Activated naive CD8-positive, alpha-beta T cell (primary cell): ENCODE results near the gene AAGAB.

Experiments
- H3K27ac Mint-ChIP-seq: one replicate; pipeline ENCODE4 v1.8.0; 2021; ENCODE audit warnings: mixed read lengths
- H3K27me3 Mint-ChIP-seq: one replicate; pipeline ENCODE4 v1.8.0; 2021; ENCODE audit warnings: mixed read lengths
- H3K36me3 Mint-ChIP-seq: one replicate; pipeline ENCODE4 v1.8.0; 2021; ENCODE audit warnings: mixed read lengths
- H3K4me1 Mint-ChIP-seq: one replicate; pipeline ENCODE4 v1.8.0; 2021; ENCODE audit warnings: low read depth, mixed read lengths
- H3K4me3 Mint-ChIP-seq: one replicate; pipeline ENCODE4 v1.8.0; 2021; ENCODE audit warnings: mild to moderate bottlenecking, mixed read lengths
- H3K9me3 Mint-ChIP-seq: one replicate; pipeline ENCODE4 v1.8.0; 2021; ENCODE audit warnings: low read depth, mixed read lengths

AAGAB gene

DNA sequence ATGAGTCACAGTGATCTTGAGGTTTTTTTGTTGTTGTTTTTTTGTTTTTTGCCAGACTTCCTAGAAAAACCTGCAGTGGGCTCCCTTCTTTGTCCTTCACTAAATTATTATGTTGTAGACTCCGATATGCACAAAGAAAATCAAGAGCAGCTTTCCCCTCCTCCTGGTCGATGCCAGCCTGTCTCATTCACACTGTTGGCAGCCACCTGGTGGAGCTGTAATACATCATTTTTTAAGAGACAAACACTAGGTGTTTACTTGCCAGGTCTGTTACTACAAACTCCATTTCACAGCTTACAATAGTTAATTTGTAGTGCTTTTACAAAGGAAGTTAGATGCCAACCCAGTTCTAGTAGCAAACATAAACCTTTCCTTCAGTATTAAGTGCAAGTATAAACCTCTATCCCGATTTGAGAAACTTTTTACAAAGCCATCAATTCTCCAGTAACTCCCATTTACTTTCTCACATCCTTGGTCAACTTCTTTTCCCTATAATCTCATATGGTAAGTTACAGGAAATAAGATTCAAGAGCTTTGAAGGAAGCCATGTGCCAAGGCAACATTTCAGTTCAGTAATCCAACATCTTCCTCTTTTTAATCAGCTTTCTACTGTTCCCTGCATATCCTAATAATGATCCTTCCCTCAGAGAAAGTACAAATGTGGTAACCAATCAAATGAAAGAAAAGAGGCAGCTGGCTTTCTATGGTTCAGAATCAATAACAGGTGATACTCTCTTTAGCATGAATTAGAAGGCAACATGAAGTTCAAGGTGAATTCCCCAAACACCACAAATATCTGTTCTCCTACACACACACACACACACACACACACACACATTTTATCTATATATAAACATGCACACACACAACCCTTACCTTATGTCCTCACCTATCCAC, 14.0 kb downstream of the AAGAB start:
- Mint-ChIP-seq H3K36me3 (peaks cover 12% of the 10 kb centered on the region), H3K9me3 (no peaks in the 10 kb centered on the region)

GRCh38 chr15:67232591-67232990, 21.9 kb downstream of the AAGAB start:
- H3K27me3 Mint-ChIP-seq, result no peaks in the 10 kb centered on the region
- peaks cover 12% of the 10 kb centered on the region for H3K4me1 Mint-ChIP-seq
- H3K4me3 Mint-ChIP-seq, result no peak overlapping the region
- H3K9me3 Mint-ChIP-seq, result no peaks in the 10 kb centered on the region
- peaks cover 36% of the 10 kb centered on the region for H3K36me3 Mint-ChIP-seq
- no peak overlapping the region for H3K27ac Mint-ChIP-seq

More for the DNA sequence above, 14.0 kb downstream of the AAGAB start:
- H3K27ac Mint-ChIP-seq, result peak overlapping the region; percentile 29
- peak overlapping the region; percentile 42 for H3K4me3 Mint-ChIP-seq
- H3K27me3 Mint-ChIP-seq, result no peaks in the 10 kb centered on the region
- H3K4me1 Mint-ChIP-seq, result peaks cover 61% of the 10 kb centered on the region

GRCh38 chr15:67230504-67230903, 24.0 kb downstream of the AAGAB start:
- peaks cover 8% of the 10 kb centered on the region for H3K4me1 Mint-ChIP-seq
- H3K36me3 Mint-ChIP-seq, result peaks cover 38% of the 10 kb centered on the region
- H3K27ac Mint-ChIP-seq, result no peak overlapping the region
- no peaks in the 10 kb centered on the region for H3K9me3 Mint-ChIP-seq
- no peaks in the 10 kb centered on the region for H3K27me3 Mint-ChIP-seq
- H3K4me3 Mint-ChIP-seq, result no peak overlapping the region

DNA sequence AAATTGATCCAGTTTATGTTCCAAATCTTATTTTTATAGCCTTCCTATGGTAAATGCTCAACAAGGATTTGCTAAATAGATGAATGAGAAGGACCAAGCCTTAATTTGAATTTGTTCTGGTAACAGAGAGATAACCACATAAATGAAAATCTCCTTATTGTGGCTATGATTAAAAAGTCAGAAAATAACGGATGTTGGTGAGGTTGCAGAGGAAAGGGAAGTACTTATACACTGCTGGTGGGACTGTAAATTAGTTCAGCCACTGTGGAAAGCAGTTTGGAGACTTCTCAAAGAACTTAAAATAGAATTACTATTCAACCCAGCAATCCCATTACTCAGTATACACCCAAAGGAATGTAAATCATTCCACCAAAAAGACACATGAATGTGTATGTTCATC, 26.2 kb downstream of the AAGAB start:
- H3K9me3 Mint-ChIP-seq, result no peaks in the 10 kb centered on the region
- H3K4me1 Mint-ChIP-seq, result peaks cover 8% of the 10 kb centered on the region
- no peaks in the 10 kb centered on the region for H3K27me3 Mint-ChIP-seq
- H3K36me3 Mint-ChIP-seq, result peaks cover 28% of the 10 kb centered on the region
- H3K4me3 Mint-ChIP-seq, result no peak overlapping the region
- no peak overlapping the region for H3K27ac Mint-ChIP-seq

GRCh38 chr15:67227846-67228245, 26.6 kb downstream of the AAGAB start:
- no peak overlapping the region for H3K4me3 Mint-ChIP-seq

GRCh38 chr15:67227431-67227830, 27.0 kb downstream of the AAGAB start:
- Mint-ChIP-seq H3K27ac (no peak overlapping the region), H3K4me3 (no peak overlapping the region), H3K4me1 (peaks cover 8% of the 10 kb centered on the region), H3K9me3 (no peaks in the 10 kb centered on the region), H3K36me3 (peaks cover 22% of the 10 kb centered on the region), H3K27me3 (no peaks in the 10 kb centered on the region)

More at GRCh38 chr15:67227846-67228245, 26.6 kb downstream of the AAGAB start:
- Mint-ChIP-seq H3K27me3 (no peaks in the 10 kb centered on the region), H3K4me1 (peaks cover 8% of the 10 kb centered on the region), H3K27ac (no peak overlapping the region), H3K36me3 (peaks cover 24% of the 10 kb centered on the region), H3K9me3 (no peaks in the 10 kb centered on the region)

DNA sequence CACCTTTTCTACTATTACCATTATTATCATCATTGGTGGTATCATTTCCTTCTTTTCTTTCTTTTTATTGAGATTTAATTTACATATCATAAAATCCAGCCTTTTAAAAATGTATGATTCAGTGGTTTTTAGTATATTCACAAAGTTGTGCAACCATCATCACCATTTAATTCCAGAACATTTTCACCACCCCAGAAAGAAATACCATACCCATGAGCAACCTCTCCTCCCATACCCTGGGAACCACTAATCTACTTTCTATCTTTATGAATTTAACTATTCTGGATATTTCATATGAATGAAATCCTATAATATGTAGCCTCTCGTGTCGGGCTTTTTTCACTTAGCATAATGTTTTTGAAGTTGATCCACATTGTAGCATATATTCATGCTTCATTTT, 29.1 kb downstream of the AAGAB start:
- H3K4me1 Mint-ChIP-seq, result peaks cover 8% of the 10 kb centered on the region
- H3K4me3 Mint-ChIP-seq, result no peak overlapping the region
- peaks cover 13% of the 10 kb centered on the region for H3K36me3 Mint-ChIP-seq
- no peak overlapping the region for H3K27ac Mint-ChIP-seq
- H3K27me3 Mint-ChIP-seq, result no peaks in the 10 kb centered on the region
- H3K9me3 Mint-ChIP-seq, result no peaks in the 10 kb centered on the region

DNA sequence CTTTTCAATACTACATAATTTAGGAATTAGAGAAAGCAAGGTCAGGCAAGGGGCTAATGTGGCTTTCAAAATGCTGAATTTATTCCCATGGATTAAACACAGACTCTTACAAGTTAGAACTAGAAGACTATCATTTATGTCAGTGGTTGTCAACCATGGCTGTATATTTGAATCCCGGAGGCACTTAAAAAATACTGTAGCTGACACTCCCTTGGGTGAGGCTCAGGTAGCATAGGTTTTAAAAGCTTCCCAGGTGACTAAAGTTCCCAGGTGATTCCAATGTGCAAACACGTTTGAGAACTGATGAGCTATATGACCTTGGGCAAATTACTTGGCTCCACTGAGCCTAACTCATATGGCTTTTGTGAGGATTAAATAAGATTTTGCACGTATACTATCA, 29.6 kb downstream of the AAGAB start:
- Mint-ChIP-seq H3K36me3 (peaks cover 16% of the 10 kb centered on the region), H3K27ac (no peak overlapping the region), H3K9me3 (no peaks in the 10 kb centered on the region), H3K4me1 (peaks cover 8% of the 10 kb centered on the region), H3K4me3 (no peak overlapping the region), H3K27me3 (no peaks in the 10 kb centered on the region)

DNA sequence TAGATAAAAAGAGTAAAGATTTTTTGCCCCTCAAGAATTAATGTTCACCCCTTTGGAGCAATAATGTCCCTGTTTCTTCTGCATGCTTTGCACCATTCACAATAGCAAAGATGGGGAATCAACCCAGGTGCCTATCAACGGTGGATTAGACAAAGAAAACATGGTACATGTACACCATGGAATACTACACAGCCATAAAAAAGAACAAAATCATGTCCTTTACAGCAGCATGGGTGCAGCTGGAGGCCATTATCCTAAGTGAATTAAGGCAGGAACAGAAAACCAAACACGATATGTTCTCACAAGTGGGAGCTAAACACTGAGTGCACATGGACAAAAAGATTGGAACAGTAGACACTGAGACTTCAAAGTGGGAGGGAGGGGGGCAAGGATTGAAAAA, 35.2 kb downstream of the AAGAB start:
- Mint-ChIP-seq H3K36me3 (peaks cover 25% of the 10 kb centered on the region), H3K9me3 (no peaks in the 10 kb centered on the region), H3K4me3 (no peak overlapping the region), H3K4me1 (no peaks in the 10 kb centered on the region), H3K27me3 (no peaks in the 10 kb centered on the region), H3K27ac (no peak overlapping the region)

DNA sequence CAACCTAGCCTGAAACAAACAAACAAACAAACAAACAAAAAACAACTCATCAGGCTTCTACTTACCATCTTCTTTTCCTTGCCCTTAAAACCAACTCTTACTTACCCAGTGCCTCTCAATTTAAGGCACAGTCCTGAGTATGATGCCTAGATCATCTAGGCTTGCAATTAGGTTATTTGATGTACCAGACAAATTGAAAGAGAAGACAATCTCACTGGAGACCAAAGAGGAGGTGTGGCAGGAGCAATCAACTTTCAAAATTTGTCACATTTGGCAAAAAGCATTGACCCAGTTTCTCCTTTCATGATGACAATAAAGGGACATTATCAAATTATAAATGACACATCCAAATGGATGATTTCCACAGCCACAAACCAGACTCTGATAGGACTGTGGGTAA, 36.0 kb downstream of the AAGAB start:
- no peak overlapping the region for H3K4me3 Mint-ChIP-seq
- no peaks in the 10 kb centered on the region for H3K9me3 Mint-ChIP-seq
- H3K27me3 Mint-ChIP-seq, result no peaks in the 10 kb centered on the region
- no peak overlapping the region for H3K27ac Mint-ChIP-seq
- peaks cover 25% of the 10 kb centered on the region for H3K36me3 Mint-ChIP-seq
- no peaks in the 10 kb centered on the region for H3K4me1 Mint-ChIP-seq

- Mint-ChIP-seq H3K36me3 (peaks cover 25% of the 10 kb centered on the region), H3K27me3 (no peaks in the 10 kb centered on the region), H3K4me3 (no peak overlapping the region), H3K4me1 (no peaks in the 10 kb centered on the region), H3K9me3 (no peaks in the 10 kb centered on the region), H3K27ac (no peak overlapping the region)
These were observed 37.6 kb downstream of the AAGAB start for GRCh38 chr15:67216859-67217258.

- H3K27ac Mint-ChIP-seq, result no peak overlapping the region
- no peaks in the 10 kb centered on the region for H3K9me3 Mint-ChIP-seq
- H3K4me3 Mint-ChIP-seq, result no peak overlapping the region
- H3K4me1 Mint-ChIP-seq, result no peaks in the 10 kb centered on the region
- peaks cover 22% of the 10 kb centered on the region for H3K36me3 Mint-ChIP-seq
- H3K27me3 Mint-ChIP-seq, result no peaks in the 10 kb centered on the region
These were observed 39.4 kb downstream of the AAGAB start for GRCh38 chr15:67215102-67215501.

DNA sequence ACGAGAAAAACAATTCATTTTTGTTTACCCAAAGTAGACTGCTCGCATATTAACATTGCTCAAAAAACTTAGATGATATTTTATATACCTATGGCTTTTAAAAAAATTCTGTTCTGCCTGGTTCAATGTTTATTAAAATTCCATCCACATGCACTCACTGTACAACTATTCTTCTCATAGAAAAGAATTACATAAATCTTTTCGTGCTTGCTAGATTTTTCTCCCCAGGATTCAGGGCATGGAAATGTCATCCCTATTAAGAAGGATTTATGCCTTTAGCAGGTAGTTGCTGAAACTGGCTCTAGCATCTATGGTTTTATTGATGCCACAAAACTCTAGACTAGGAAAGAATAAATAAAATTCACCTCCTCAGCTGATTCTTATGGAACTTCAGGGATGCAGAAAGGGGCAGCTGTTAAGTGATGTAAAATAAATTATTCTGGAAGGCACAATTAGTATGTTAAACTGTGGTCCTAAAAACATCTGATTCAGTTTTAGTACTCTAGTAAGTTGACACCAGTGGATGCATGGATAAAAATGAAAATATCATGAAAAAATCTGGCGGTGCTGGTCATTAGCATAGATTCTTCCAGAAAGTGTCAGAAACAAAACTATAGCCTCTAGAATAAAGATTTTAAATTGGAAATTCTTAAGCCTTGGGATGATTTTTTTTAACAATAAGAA, 41.6 kb downstream of the AAGAB start:
- Mint-ChIP-seq H3K9me3 (no peaks in the 10 kb centered on the region), H3K27me3 (no peaks in the 10 kb centered on the region), H3K4me3 (no peak overlapping the region), H3K27ac (no peak overlapping the region), H3K4me1 (no peaks in the 10 kb centered on the region), H3K36me3 (peaks cover 14% of the 10 kb centered on the region)

DNA sequence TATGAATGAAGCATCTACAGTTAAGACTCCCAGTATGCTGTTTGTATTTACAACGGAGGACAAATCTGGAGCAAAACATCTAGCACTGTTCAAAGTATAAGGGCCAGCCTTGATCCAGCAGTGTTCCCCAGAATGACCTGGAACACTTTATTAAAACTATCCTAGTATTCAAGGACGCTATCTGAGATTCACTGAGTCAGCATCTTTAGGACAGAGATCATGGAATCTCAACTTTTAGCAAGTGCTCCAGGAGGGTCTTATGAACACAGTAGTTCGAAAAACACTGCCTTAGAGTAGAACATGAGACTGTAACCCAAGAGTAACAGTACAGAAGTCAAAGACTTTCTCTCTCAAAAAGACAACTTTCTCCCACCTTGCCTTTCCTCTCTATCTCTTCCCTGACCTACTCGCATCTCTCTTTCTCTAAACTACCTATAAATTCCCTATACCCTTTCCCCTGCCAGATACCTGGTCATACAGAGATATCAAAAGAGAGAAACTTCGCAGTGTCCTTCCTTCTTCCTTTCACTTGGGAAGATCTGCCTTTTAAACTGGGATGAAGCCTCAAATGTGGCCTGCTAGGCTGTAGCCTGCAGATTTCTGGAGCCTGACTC, 43.8 kb downstream of the AAGAB start:
- Mint-ChIP-seq H3K9me3 (no peaks in the 10 kb centered on the region), H3K4me3 (no peak overlapping the region), H3K27ac (no peak overlapping the region), H3K27me3 (no peaks in the 10 kb centered on the region), H3K4me1 (no peaks in the 10 kb centered on the region), H3K36me3 (peaks cover 14% of the 10 kb centered on the region)

GRCh38 chr15:67208396-67208795, 46.1 kb downstream of the AAGAB start:
- H3K27ac Mint-ChIP-seq, result no peak overlapping the region
- H3K27me3 Mint-ChIP-seq, result no peaks in the 10 kb centered on the region
- H3K9me3 Mint-ChIP-seq, result no peaks in the 10 kb centered on the region
- H3K4me1 Mint-ChIP-seq, result no peaks in the 10 kb centered on the region
- H3K4me3 Mint-ChIP-seq, result no peak overlapping the region
- H3K36me3 Mint-ChIP-seq, result peaks cover 23% of the 10 kb centered on the region
